LNCAP (cell line): ENCODE data around the gene ROBO1.

Experiments used
- CTCF ChIP-seq: fragments of 450-650 bp; IDR thresholded peaks from 2 replicates; pipeline ENCODE4 v1.5.1; 2017; ENCODE audit warnings: mild to moderate bottlenecking

Gene ROBO1

GRCh38 chr3:78875436-78875835 is 892.4 kb downstream of the ROBO1 start:
- no peak for TF ChIP-seq CTCF

GRCh38 chr3:78873641-78874040 is 894.2 kb downstream of the ROBO1 start:
- TF ChIP-seq CTCF: no peak

GRCh38 chr3:78872195-78872594 is 895.6 kb downstream of the ROBO1 start:
- TF ChIP-seq CTCF: no peak

GRCh38 chr3:78871048-78871447 is 896.8 kb downstream of the ROBO1 start:
- TF ChIP-seq CTCF: no peak

GRCh38 chr3:78870484-78870883 is 897.3 kb downstream of the ROBO1 start:
- no peak for TF ChIP-seq CTCF

GRCh38 chr3:78868570-78868969 is 899.2 kb downstream of the ROBO1 start:
- no peak for TF ChIP-seq CTCF

- no peak for TF ChIP-seq CTCF
These were observed 900.1 kb downstream of the ROBO1 start for GRCh38 chr3:78867409-78868372.
